SK-N-SH (cell line): Measurements from ENCODE around the gene ELAC1. TPM values are rescaled to one million over a fixed set of nuclear protein-coding genes. Genes with fewer than 3 reads are reported as not detected.

Experiments
- CTCF ChIA-PET: fragments of 300-600, 350-600 bp; formaldehyde crosslinking; extraction: SDS; loops from one replicate; lab custom pipeline; 2021; lab: Yijun Ruan, JAX
- POLR2A ChIA-PET: fragments of 350-600 bp; sonication (Branson Sonifier 250); formaldehyde crosslinking; extraction: SDS; loops from one replicate; lab custom pipeline; 2020; ENCODE audit warnings: antibody characterized with exemption, inconsistent platforms; lab: Yijun Ruan, JAX
- DNase-seq: peaks from one replicate; pipeline ENCODE4 v3.0.0; 2012
- H2AFZ ChIP-seq: fragments of 200-600 bp; sonication (generic); 2 replicates; pipeline ENCODE4 v1.8.1; 2016; ENCODE audit warnings: antibody characterized with exemption, mild to moderate bottlenecking, low read depth
- H3F3A ChIP-seq: fragments of 200-600 bp; sonication (generic); replicated peaks from 2 replicates; pipeline ENCODE3; 2016; ENCODE audit warnings: antibody characterized with exemption, mild to moderate bottlenecking; ENCODE audit not compliant: insufficient read depth
- H3K27ac ChIP-seq, 2 experiments: fragments of 200-500 bp in 1 of 2; fragments of 200-600 bp in 1 of 2; sonication (Bioruptor generic) in 1 of 2; sonication (generic), shearing (Covaris generic) in 1 of 2; 2 replicates each; pipeline versions ENCODE4 v1.5.1 to v1.6.1; 2014 to 2016; ENCODE audit warnings: low read depth in 2 of 2, inconsistent platforms in 1 of 2, low read length in 1 of 2, mild to moderate bottlenecking in 1 of 2, mixed read lengths in 1 of 2
- H3K27me3 ChIP-seq: fragments of 200-600 bp; sonication (generic), shearing (Covaris generic); 2 replicates; pipeline ENCODE4 v1.6.1; 2016; ENCODE audit warnings: mixed run types; ENCODE audit not compliant: insufficient read depth
- H3K36me3 ChIP-seq, 2 experiments: fragments of 200-500 bp in 1 of 2; fragments of 200-600 bp in 1 of 2; sonication (Bioruptor generic) in 1 of 2; sonication (generic) in 1 of 2; replicated peaks in 1 of 2; 2 replicates each; pipeline versions ENCODE3 to v1.5.1; 2014 to 2016; ENCODE audit warnings: low read length in 1 of 2, mild to moderate bottlenecking in 1 of 2; ENCODE audit not compliant: insufficient read depth in 2 of 2, control insufficient read depth in 1 of 2
- H3K4me1 ChIP-seq, 2 experiments: fragments of 200-500 bp in 1 of 2; fragments of 200-600 bp in 1 of 2; sonication (Bioruptor generic) in 1 of 2; sonication (generic), shearing (Covaris generic) in 1 of 2; 2 replicates each; pipeline versions ENCODE4 v1.5.1 to v1.6.1; 2014 to 2016; ENCODE audit warnings: low read depth in 1 of 2, low read length in 1 of 2, mixed run types in 1 of 2; ENCODE audit not compliant: insufficient read depth in 2 of 2, control insufficient read depth in 1 of 2
- H3K4me2 ChIP-seq: fragments of 200-600 bp; sonication (generic), shearing (Covaris generic); 2 replicates; pipeline ENCODE4 v1.6.1; 2017; ENCODE audit warnings: mixed run types
- H3K4me3 ChIP-seq, 2 experiments: fragments of 200-500 bp in 1 of 2; fragments of 200-600 bp in 1 of 2; sonication (Bioruptor generic) in 1 of 2; sonication (generic), shearing (Covaris generic) in 1 of 2; 2 replicates each; pipeline versions ENCODE4 v1.5.1 to v1.8.1; 2014 to 2016; ENCODE audit warnings: low read depth in 2 of 2, inconsistent platforms in 1 of 2, low read length in 1 of 2, mild to moderate bottlenecking in 1 of 2, mixed read lengths in 1 of 2, moderate library complexity in 1 of 2
- H3K79me2 ChIP-seq: fragments of 200-600 bp; sonication (generic); 2 replicates; pipeline ENCODE4 v1.8.1; 2017; ENCODE audit warnings: mild to moderate bottlenecking; ENCODE audit not compliant: insufficient read depth
- H3K9ac ChIP-seq: fragments of 200-600 bp; sonication (generic); 2 replicates; pipeline ENCODE4 v1.6.1; 2017; ENCODE audit warnings: mixed run types
- H3K9me2 ChIP-seq: fragments of 200-600 bp; sonication (generic); 2 replicates; pipeline ENCODE4 v1.6.1; 2017; ENCODE audit warnings: mixed run types
- H3K9me3 ChIP-seq: fragments of 200-600 bp; sonication (generic); 2 replicates; pipeline ENCODE4 v1.6.1; 2017; ENCODE audit warnings: mixed run types, mild to moderate bottlenecking, moderate library complexity
- H4K20me1 ChIP-seq: fragments of 200-600 bp; sonication (generic); 2 replicates; pipeline ENCODE4 v1.6.1; 2017; ENCODE audit warnings: mild to moderate bottlenecking, mixed run types; ENCODE audit not compliant: insufficient read depth
- ELF1 ChIP-seq: IDR thresholded peaks from 2 replicates; pipeline ENCODE4 v1.4.0; 2012
- FOXJ3 ChIP-seq: sonication (generic); formaldehyde crosslinking; IDR thresholded peaks from 2 replicates; pipeline ENCODE4 v1.5.1; 2020; ENCODE audit warnings: mild to moderate bottlenecking, missing genetic modification reagents
- GATA2 ChIP-seq: sonication (generic); formaldehyde crosslinking; IDR thresholded peaks from 2 replicates; pipeline ENCODE4 v1.5.0; 2020; ENCODE audit warnings: mild to moderate bottlenecking, missing genetic modification reagents
- IRF3 ChIP-seq: fragments of 150-350 bp; IDR thresholded peaks from 2 replicates; pipeline ENCODE4 v1.6.1; 2016; ENCODE audit warnings: mild to moderate bottlenecking, low read depth, low read length
- WGBS: methylation state at CpG from one replicate; pipeline ENCODE4 v1.1.6; 2017; ENCODE audit warnings: low lambda C conversion rate; 5-methylcytosine and 5-hydroxymethylcytosine counted together
- polyA plus RNA-seq, 3 experiments: library from polyadenylated mRNA; depleted of rRNA; stranded (reverse); fragments of >200 nt; gene quantifications; 2 replicates each; pipeline ENCODE4 v1.2.3, GENCODE V29; 2012
- small RNA-seq, 7 experiments: library from RNA; depleted of rRNA; stranded (forward); fragments of <200 nt; gene quantifications; one replicate each; pipeline ENCODE3, GENCODE V24; 2012

ELAC1 gene
- polyA plus RNA-seq, 1 of the 3 experiments (the other 2 are of a cell fraction): 10.8 TPM

- WGBS: 34% methylated on average over 5 of the region's 5 CpGs
- no peak for DNase-seq
- H3K36me3 ChIP-seq: peaks cover 6 to 16% of the 10 kb centered on the region in 2 experiments
- TF ChIP-seq FOXJ3 (CRISPR knock-in tag) (no peak), IRF3 (no peak), ELF1 (no peak)
- ChIA-PET CTCF (interaction anchor here (1.0 to 2.3 kb wide), 2 partner anchors 19 to 57 kb away, joined by 3 to 10 read pairs; no protein-coding TSS in a partner anchor), POLR2A (interaction anchor here (1.1 kb wide), 1 partner anchor 153 kb away, joined by 3 read pairs; the partner anchor contains the start of gene ME2)
- peak overlapping the region; percentile 76 for H3K9ac ChIP-seq
- H2AFZ ChIP-seq: no peak overlapping the region
- H3K9me3 ChIP-seq: no peaks in the 10 kb centered on the region
- H3K27ac ChIP-seq: peak overlapping the region in 1 of 2 experiments; percentile 5; a peak in 3 of 4 replicates
- H3F3A ChIP-seq: peaks cover 6% of the 10 kb centered on the region
- H3K9me2 ChIP-seq: no peaks in the 10 kb centered on the region
- H3K4me3 ChIP-seq: peak overlapping the region; percentile 77 to 87
- peaks cover 66% of the 10 kb centered on the region for H4K20me1 ChIP-seq
- H3K4me1 ChIP-seq: peaks cover 13 to 24% of the 10 kb centered on the region in 2 experiments; a peak in 3 of 4 replicates
- peaks cover 81% of the 10 kb centered on the region for H3K79me2 ChIP-seq
- H3K4me2 ChIP-seq: peak overlapping the region; percentile 81
- H3K27me3 ChIP-seq: no peaks in the 10 kb centered on the region
Measured at GRCh38 chr18:51032193-51032592, 64.4 kb downstream of the ELAC1 start.

GRCh38 chr18:51037230-51037629 is 69.4 kb downstream of the ELAC1 start:
- no peak overlapping the region for H3K4me3 ChIP-seq
- H3K27ac ChIP-seq: no peak overlapping the region
- TF ChIP-seq GATA2 (CRISPR knock-in tag): no peak
- H3K9me2 ChIP-seq: no peaks in the 10 kb centered on the region
- no peak overlapping the region for H3K9ac ChIP-seq
- no peaks in the 10 kb centered on the region for H3K9me3 ChIP-seq
- no peaks in the 10 kb centered on the region for H3F3A ChIP-seq
- peaks cover 6 to 16% of the 10 kb centered on the region in 2 experiments for H3K36me3 ChIP-seq
- no peak overlapping the region for H2AFZ ChIP-seq
- peaks cover 96% of the 10 kb centered on the region for H4K20me1 ChIP-seq
- no peak for DNase-seq
- H3K27me3 ChIP-seq: no peaks in the 10 kb centered on the region
- peaks cover 6 to 19% of the 10 kb centered on the region in 2 experiments; a peak in 3 of 4 replicates for H3K4me1 ChIP-seq
- H3K4me2 ChIP-seq: no peak overlapping the region
- peaks cover 99% of the 10 kb centered on the region for H3K79me2 ChIP-seq
- CTCF ChIA-PET: interaction anchor here (0.6 to 5.4 kb wide), 2 partner anchors 14 to 1637 kb away, joined by 3 to 17 read pairs; no protein-coding TSS in a partner anchor
- POLR2A ChIA-PET: no interaction called here
- 88% methylated on average over 2 of the region's 2 CpGs for WGBS

Small RNAs within 50 kb of the gene (small RNA-seq; reads per million reads assigned to genes)
- 0 reads per million in 7 experiments for gene RF00019

Other genes with a start within 250 kb of the ELAC1 start
- gene MRO, start 148.0 kb upstream of the ELAC1 start, polyA plus RNA-seq (2012; rRNA removed): not detected in 2 replicates
- 35.1 and 41.8 TPM in 2 replicates for gene ME2, start 88.9 kb upstream of the ELAC1 start, polyA plus RNA-seq (2012; rRNA removed)
- gene SMAD4, start 62.2 kb downstream of the ELAC1 start, polyA plus RNA-seq (2012; rRNA removed): 43.3 and 55.3 TPM in 2 replicates
- gene MEX3C, start 229.6 kb downstream of the ELAC1 start, polyA plus RNA-seq (2012; rRNA removed): 25.1 and 29.9 TPM in 2 replicates